HG02642 (cell line): Measurements from ENCODE around the gene DLK1.

Experiments used
- ATAC-seq: cut with Tn5 transposase; IDR thresholded peaks from one replicate; pipeline ENCODE4 v1.9.1; 2021; ENCODE audit warnings: mild to moderate bottlenecking; ENCODE audit not compliant: unreplicated experiment, poor library complexity

Gene DLK1

DNA sequence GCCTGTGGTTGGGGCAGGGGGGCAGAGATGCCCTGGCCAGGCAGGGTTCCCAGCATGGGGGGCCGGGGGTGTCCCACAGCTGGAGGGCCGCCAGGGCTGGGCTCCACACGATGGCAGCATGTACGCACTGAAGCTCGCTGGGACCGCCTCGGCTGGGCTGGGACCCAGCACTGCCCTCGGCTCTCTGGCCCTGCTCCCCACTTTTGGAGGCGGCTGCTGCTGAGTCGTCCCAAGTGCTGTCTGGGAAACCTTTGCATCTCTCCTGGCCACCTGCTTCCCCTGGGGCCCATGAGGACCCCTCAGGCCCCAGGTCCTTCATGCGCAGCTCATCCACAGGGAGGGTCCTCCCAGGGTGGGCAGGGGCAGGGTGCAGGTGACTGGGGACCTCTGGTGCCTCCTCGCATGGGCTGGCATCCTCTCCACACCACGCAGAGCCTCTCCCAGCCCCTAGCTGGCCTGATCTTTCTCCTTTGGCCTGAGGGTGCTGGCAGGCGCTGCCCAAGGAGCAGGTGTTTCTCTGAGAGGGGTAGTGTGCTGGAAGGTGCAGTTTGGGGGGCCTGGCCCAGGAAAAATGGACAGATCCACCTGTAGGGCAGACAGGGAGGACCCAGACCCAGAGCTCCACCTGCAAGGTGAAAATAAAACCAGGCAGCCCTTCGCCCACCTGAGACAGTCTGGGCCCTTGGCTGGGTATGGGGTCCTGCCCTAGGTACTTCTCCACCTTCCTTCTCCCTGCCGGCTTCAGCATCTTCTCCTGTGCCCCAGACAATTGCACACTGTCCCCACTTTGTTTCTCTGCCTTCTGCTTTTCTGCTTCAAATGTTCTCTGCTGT is 46.9 kb downstream of the DLK1 start:
- no peak for ATAC-seq

DNA sequence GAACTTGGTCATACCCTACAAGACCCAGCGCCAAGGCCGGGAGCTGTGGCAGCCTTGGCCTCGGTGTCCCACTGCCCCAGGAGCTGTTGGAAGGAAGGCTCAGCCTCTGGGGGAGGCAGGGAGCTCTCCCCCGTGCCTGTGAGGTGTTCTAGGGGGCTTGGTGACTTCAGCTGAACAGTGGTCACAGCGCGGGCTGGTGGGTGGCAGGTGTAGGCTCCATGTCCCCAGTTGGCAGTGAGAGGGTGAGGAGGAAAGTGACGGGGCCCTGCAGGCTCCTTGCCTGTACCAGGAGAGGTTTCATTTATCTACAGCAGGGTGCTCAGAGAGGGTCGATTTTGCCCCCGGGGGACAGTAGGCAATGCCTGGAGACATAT is 47.5 kb downstream of the DLK1 start:
- ATAC-seq: no peak

DNA sequence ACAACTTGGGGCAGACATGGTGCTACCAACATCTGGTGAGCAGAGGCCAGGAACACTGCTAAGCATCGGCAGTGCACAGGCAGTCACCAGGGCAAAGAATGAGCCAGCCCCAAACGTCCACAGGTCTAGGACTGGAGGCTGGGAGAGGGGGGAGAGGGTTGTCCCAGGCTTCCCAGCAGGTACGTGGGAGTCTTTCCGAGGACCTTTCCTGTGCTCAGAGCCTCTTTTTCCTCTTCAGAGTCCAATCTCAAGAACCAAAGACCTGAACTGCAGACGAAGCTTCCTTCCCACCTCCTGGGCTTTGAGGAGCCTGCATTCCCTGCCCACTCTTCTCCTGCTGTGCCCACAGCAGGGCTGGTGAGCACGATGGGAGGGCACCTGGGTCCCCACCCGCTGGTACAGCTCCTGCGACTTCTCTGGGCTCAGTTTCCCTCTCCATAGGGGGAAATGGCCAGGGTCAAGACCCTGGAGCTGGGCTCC is 48.7 kb downstream of the DLK1 start:
- ATAC-seq: no peak

DNA sequence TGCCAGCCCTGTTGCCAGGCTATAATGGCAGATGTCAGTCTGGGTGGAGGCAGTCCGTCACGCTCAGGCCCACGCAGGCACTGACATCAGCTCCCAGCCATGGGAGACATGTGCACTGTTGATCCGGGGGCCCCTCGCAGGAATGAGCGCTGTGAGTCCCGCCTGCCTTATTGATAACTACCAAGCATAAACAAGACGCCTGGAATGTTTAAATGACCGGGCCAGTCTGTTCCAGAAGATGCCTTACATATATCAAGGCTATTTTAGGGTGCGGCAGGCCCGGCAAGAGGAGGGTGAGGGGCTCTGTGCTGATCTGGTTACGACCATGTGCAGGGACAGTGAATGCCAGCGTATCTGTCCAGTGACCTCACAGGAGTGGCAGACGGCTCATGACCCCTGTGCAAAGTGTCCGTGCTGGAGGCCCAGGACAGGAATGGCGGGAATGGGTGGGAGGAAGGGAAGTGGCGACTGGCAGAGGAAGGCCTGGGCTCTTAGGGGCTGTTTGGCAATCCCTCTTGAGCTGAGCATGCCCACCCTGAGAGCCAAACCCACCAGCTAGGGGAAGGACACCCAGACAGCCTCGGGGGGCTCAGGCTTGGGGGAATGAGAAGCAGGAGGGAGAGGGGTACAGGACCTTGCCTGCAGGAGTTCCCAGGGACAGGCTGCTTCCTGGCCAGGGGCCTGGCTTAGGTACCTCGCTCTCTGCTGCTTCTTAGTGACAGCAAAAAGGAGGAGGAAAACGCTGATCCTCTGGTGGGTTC is 49.3 kb downstream of the DLK1 start:
- no peak for ATAC-seq

DNA sequence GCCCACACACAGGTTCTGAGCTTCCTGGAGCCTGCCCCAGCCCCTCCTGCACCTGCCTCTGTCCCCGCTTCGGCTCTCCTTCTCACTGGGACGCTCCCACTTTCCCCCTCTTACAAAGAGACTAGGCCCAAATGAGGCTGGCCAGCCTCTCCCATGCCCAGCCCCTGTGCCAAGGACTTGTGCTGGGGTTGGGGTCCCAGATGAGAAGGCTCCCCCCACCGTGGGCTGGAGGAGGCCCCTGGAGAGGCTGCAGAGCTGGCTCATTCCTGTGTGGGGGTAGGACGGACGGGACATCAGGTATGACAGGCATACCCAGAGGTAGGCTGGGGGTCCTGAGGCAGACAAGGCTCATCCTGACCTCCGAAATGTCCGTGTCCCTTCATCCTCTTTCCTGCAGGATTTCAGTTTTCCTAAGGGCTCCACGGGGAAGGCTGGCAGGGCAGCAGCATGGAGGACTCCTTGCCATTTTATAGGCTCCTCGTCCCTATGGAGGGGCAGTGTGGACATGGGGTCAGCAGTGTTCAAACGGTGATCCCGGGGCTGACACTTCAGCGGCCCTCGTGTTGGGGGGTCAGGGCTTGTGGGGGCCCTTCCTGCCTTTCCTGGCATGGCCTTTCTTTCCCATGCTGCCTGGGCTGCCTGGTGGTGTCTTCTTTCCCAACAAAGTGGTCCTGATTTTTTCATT is 50.1 kb downstream of the DLK1 start:
- ATAC-seq: no peak

DNA sequence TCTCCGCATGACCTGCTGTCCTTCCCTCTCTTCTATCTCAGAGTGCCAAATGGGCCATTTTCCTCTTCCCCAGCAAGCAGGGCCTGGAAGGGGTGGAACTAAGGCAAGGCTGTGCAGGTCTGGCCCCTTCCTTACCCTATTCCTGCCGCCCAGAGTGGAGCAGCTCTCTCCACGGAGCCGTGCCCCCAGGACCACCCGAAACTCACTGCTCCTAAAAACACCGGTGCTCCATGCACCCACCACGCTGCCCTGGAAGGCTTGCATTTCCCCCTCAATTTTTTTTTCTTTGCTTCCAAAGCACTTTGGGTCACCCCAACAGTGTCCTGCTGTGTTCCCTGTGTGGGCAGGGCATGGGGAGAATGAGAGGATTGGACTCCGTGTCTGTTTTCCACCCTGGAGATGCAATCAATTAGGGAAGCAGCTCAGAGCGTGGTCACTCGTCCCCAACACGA is 50.7 kb downstream of the DLK1 start:
- ATAC-seq: no peak

DNA sequence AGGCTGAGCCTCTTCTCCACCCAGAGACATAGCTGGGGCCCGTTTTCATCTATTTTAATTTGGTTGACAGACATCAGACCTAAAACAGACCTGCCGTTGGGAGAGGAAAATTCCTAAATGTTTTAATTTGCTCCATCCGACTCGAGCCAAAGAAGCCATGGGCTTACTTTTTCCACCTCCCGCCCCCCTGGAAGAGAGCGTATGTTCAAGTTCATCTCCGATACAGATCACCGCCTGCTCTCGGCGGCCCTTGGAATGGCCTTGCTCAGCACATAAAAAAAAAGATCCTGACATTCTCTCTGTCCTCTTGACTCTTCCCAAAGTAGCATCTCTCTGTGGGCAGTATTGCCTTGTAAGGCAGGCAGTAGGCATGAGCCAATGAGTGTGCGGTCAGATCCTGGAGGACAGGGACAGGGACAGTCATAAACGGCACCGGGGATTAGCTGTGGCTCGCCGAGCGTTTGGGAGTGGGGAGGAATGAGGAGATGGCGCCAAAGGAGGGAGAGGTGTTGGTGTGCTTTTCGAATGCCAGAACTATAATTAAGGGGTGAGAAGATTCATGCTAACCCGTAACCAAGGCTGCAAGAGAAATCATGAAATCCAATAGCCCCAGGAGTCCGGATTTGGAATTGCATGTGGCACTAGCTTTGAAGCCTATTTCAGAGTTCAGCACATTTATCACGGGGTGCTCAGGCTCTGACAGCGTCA is 51.3 kb downstream of the DLK1 start:
- no peak for ATAC-seq

DNA sequence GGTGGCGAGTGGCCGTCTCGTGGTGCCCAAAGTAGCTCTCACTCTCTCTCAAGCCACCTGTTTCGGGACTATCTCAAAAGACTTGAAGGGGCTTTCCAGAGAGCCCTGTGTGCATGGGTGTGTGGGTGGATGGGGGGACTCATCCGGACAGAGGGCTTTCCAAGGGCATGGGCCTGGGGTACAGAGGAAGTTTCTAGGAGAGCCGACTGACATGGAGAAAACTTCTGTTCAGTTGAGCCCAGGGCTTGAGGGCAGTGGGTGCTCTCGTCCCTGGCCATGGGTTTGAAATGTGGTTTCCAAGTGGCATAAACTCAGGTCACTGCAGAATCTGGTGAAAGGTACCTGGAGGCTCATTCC is 51.8 kb downstream of the DLK1 start:
- ATAC-seq: no peak

DNA sequence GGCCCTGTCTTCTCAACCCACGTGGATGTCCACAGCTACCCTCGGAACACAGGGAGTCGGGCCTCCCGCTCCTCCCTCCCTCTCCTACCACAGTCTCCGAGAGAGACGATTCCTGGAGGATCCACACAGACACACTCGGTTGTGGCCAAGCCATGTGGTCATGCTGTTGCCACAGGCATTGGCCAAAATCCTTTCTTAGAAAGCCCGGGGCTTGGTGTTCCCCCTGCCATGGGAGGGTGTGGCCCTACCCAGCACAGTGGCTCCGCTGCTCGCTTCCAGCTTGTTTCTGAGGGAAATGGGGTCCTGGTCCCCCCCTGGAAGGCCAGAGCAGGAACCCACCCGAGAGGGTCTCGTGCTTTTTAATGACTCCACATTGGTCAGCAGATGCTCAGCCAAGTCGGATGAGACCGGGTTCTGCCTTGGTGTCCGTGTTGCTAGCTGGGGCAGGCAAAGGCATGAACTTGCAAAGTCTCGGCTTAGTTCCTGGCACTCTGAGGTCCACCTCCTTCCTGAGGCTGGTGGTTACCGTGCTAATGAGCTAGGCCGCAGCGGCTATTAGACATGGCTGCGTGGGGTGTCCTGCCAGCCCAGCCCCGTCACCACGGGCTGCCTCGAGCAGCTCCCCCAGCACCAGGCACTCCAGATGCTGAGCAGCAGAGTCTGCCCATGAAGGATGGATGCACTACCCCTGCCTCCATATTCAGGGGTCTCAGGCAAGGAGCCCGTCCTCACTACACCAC is 52.4 kb downstream of the DLK1 start:
- ATAC-seq: no peak

DNA sequence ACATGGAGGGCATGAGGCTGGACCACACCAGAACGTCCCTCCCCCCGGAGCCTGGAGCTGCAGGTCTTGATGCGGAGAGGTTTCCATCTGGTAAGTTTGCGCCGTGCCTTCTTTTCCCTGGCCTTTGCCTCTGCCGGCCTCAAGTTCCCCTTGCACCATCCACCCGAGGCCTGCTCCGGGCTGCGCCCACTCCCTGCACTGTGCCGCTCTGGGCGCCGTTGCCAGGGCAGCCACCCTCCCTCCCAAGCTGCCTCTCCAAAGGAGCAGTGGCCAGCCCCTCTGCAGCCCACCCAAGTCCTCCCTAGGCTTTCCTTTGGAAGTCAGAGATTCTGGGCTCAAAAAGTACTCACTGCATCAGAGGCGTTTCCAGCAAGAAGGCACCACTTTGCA is 53.0 kb downstream of the DLK1 start:
- no peak for ATAC-seq

DNA sequence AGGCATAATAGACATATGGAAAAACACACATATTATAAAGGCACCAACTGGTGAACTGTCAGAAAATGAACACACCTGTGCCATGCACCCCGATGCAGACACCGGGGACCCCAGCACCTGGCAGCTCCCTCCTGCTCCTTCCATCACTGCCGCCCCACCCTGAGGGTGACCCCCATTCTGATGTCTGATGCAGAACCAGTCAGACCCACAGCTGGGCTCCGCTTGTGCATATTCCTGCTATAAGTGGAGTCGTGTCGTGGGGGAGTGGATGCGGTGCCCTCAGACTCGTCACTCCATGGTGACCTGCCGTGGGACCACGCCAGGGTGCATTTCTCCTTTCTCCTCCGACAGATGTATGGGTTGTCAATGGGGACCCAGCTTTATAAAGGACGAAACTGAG is 53.6 kb downstream of the DLK1 start:
- no peak for ATAC-seq

DNA sequence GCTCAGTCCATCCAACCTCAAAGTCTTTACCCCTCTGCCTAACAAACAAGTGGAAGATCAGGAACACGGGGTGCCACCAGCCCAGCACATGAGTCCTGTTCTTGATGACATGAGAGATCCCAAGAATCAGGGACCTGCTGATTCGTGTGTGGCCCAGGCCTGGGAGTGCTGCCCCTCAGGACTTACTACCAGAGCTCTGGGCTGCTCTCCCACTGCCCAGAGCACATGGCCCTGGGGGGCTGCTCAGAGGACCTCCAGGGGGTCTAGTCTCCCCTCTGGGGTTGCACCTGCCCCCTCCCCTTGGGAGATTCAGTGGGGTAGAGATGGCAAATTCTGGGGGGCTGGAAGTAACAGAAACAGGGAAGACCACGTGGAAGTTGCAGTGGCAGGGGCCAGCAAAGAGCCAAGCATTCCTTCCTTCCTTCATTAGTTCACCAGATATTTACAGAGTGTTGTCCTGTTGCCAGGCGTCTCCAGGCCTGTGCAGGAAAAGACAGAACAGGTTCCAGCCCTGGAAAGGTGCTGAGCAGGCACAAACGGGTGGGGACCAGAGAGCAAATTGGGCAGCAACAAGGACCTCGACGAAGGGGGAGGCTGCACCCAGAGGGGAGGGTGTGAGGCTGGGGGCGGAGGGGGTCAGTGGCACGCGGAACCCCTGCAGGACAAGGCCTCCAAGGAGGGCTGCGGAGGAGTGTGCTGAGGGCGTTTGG is 54.1 kb downstream of the DLK1 start:
- ATAC-seq: no peak

DNA sequence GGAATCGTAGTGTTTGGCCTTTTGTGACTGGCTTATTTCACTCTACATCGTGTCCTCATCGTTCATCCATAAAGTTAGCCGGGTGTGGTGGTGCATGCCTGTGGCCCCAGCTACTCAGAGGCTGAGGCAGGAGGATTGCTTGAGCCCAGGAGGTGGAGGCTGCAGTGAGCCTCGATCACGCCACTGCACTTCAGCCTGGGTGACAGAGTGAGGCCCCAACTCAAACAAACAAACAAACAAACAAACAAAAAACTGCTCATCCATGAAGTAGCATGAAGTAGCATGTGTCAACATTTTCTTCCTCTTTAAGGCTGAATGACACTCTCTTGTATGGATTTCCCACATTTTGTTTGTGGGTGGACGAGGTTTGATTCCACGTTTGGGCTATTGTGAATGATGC is 55.3 kb downstream of the DLK1 start:
- no peak for ATAC-seq

DNA sequence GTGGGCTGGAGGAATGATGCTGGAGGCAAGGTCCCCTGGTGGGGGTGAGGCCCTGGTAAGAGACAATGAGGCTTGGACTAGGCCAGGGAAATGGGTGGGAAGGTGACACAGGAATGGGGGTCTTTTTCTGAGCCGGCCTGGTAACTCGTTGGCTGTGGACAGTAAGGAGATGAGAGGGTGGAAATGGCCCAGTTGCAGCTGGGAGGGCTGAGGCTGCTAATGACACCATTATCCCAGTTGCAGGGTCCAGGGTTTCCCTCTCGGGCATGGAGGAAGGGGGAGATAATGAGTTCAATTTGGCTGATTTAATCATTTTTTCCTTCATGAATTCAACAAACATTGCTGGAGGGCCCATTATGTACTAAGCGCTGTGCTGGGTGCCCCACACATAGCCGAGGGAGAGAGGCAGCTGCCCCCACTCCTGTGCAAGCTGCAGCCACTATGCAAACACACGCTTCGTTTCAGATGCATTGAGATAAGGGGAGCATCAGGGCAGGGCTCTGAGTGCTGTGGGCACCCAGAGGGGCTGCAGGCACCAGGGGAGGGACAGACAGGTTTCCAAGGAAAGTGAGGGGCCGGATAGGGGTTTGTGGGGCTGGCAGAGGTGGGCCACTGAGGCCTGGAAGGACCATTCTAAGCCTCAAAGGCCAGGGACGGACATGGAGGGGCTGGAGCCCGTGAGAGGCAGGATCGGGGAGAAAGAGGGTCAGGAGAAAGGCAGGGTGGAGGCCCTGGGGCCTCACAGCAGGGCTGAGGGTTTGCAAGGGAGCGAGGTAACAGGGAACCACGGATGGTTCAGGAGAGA is 56.0 kb downstream of the DLK1 start:
- no peak for ATAC-seq

DNA sequence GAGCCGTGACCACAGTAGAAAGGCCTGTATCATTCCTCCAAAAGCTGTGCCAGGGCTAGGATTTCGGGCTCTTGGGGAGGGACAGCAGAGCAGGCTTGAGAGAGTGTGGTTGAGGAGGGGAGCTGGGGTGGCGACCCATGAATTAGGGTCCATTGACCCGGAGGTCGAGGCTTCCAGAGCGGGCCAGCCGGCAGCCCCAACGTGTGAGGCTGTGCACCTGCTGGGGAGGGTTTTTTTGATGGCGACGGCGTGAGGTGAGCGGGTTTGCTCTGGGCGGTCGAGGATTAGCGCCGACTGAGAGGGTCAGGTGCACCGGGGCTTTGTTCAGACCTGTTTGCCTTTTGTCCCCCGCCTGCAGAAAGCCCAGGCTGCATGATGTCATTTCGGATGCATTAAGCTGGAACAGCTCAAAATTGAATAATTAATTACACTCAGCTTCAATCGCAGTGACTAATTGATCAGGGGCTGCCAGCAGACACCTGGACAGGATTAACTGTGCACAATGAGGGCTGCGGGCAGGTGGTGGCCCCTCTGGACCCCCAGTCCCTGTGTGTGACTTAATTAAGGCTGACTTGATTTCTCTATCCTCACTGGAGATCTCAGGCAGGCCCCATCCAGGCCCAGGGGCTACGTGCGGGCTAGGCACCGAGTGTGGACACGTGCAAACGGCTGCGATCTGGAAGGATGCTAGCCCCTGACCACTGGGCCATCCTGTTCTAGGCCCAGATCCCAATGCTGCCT is 57.1 kb downstream of the DLK1 start:
- no peak for ATAC-seq

DNA sequence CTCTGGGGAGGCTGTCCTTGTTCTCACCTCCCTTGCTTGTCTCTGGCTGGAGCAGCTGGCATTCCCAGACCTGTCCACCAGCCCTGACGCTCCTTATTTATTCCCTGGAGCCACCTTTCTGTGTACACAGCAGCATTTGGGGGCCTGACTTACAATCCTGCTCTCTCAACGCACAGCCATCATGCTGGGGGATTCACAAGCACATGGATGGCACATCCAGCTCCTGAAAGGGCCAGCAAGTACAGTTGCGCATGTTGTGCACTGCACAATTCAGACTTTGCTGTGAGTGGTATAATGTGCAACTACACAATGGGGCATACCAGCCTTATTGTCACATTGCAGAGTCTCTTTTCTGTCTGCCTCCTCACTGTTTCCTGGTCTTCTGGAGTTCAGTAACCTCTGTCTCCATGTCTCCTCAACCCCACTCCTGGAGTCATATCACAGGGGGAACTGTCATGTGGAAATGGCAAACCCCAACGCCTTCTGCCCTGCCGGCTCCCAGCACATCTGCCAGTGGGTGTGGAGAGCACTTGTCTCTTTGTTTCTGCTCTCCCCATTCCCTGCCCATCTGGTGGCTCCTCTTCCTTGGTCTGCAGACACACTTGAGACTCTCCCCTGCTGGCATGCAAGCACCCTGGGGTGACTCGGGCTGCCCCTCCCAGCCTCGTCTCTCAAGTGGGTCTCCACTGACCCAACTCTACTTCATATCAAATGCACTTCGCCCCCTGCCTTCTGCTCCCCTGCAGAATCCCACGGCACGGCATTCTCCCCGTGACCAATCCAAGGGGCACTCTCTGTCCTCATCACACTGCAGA is 58.0 kb downstream of the DLK1 start:
- ATAC-seq: no peak

DNA sequence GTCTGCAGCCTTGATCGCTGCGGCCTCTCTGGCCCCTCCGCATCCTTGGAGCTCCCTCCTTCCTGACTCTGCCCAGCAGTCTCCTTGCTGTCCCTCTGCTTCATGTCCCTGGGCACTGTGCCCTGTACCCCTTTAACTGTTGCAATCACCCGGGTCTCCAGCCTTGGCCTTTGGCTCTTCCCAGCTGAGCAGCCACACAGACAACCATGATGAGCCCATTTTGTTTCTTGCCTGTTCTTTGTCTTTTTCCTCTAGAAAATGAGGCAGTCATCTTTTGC is 58.6 kb downstream of the DLK1 start:
- no peak for ATAC-seq
